Activated B cell treated with CpG ODN at 0.5 μM for 24 hours (primary cell): ENCODE results near the gene ADAMTS3. TPM values are rescaled to one million over a fixed set of nuclear protein-coding genes. Genes with fewer than 3 reads are reported as not detected.

Source experiments
- ATAC-seq: fragments of 200-7000 bp; cut with Tn5 transposase; one replicate; pipeline ENCODE4 v1.10.0; 2021; ENCODE audit warnings: low read depth, mild to moderate bottlenecking, moderate library complexity
- CTCF ChIA-PET: fragments of 350-600 bp; sonication (Branson Sonifier 250); formaldehyde crosslinking; loops from one replicate; lab custom pipeline; 2021; ENCODE audit warnings: antibody characterized with exemption; lab: Charles Lee
- POLR2A ChIA-PET: fragments of 350-600 bp; sonication (Branson Sonifier 250); formaldehyde crosslinking; loops from one replicate; lab custom pipeline; 2021; ENCODE audit warnings: antibody characterized with exemption; lab: Charles Lee
- DNase-seq: peaks from one replicate; pipeline ENCODE4 v3.0.0; 2022
- H3K27ac Mint-ChIP-seq: one replicate; pipeline ENCODE4 v1.8.0; 2020; ENCODE audit warnings: mixed read lengths
- H3K27me3 Mint-ChIP-seq: one replicate; pipeline ENCODE4 v1.8.0; 2021; ENCODE audit warnings: mixed read lengths
- H3K36me3 Mint-ChIP-seq: one replicate; pipeline ENCODE4 v1.8.0; 2021; ENCODE audit warnings: low read depth, mixed read lengths
- H3K4me1 Mint-ChIP-seq: one replicate; pipeline ENCODE4 v1.8.0; 2021; ENCODE audit warnings: mixed read lengths
- H3K4me3 Mint-ChIP-seq: one replicate; pipeline ENCODE4 v1.8.0; 2020; ENCODE audit warnings: mild to moderate bottlenecking, mixed read lengths
- H3K9me3 Mint-ChIP-seq: one replicate; pipeline ENCODE4 v1.8.0; 2020; ENCODE audit warnings: mixed read lengths
- CTCF ChIP-seq: fragments of 200-600 bp; IDR thresholded peaks from one replicate; pipeline ENCODE4 v1.8.0; 2022; ENCODE audit warnings: antibody characterized with exemption, mild to moderate bottlenecking
- intact Hi-C: fragments of 100-400 bp; cut with micrococcal nuclease; formaldehyde crosslinking; loops from one replicate; pipeline ENCODE4 v1.15.1; 2024
- total RNA-seq: library from RNA; stranded (reverse); gene quantifications from 2 replicates; pipeline ENCODE4 v1.2.3, GENCODE V29; 2022

ADAMTS3 gene
- total RNA-seq, 1 donor from 2014 or later = not detected

- no peaks in the 10 kb centered on the region for H3K27me3 Mint-ChIP-seq
Observed at GRCh38 chr4:72366601-72367000, 202.4 kb downstream of the ADAMTS3 start.

GRCh38 chr4:72365981-72366380, 203.0 kb downstream of the ADAMTS3 start:
- H3K9me3 Mint-ChIP-seq = no peaks in the 10 kb centered on the region
- H3K27ac Mint-ChIP-seq = no peak overlapping the region
- CTCF ChIA-PET = no interaction called here
- no peaks in the 10 kb centered on the region for H3K36me3 Mint-ChIP-seq
- POLR2A ChIA-PET = no interaction called here
- no peak for DNase-seq
- H3K4me1 Mint-ChIP-seq = no peaks in the 10 kb centered on the region
- no peak for TF ChIP-seq CTCF
- H3K4me3 Mint-ChIP-seq = no peak overlapping the region
- intact Hi-C loops = no loop called here
- no peak for ATAC-seq
- no peaks in the 10 kb centered on the region for H3K27me3 Mint-ChIP-seq

More at GRCh38 chr4:72366601-72367000, 202.4 kb downstream of the ADAMTS3 start:
- intact Hi-C loops = no loop called here
- no peak for DNase-seq
- no peak for TF ChIP-seq CTCF
- no peak for ATAC-seq
- Mint-ChIP-seq H3K9me3 (no peaks in the 10 kb centered on the region), H3K4me3 (no peak overlapping the region), H3K27ac (no peak overlapping the region), H3K36me3 (no peaks in the 10 kb centered on the region), H3K4me1 (no peaks in the 10 kb centered on the region)
- POLR2A ChIA-PET = no interaction called here
- CTCF ChIA-PET = no interaction called here

- CTCF ChIA-PET = no interaction called here
- H3K9me3 Mint-ChIP-seq = no peaks in the 10 kb centered on the region
- intact Hi-C loops = no loop called here
- no peaks in the 10 kb centered on the region for H3K27me3 Mint-ChIP-seq
- no peak overlapping the region for H3K4me3 Mint-ChIP-seq
- POLR2A ChIA-PET = no interaction called here
- H3K27ac Mint-ChIP-seq = no peak overlapping the region
- no peak for DNase-seq
- no peaks in the 10 kb centered on the region for H3K36me3 Mint-ChIP-seq
- no peak for TF ChIP-seq CTCF
- ATAC-seq = no peak
- no peaks in the 10 kb centered on the region for H3K4me1 Mint-ChIP-seq
Observed at GRCh38 chr4:72365016-72365415, 204.0 kb downstream of the ADAMTS3 start.

- no peak for TF ChIP-seq CTCF
- no peaks in the 10 kb centered on the region for H3K27me3 Mint-ChIP-seq
- DNase-seq (no peak), ATAC-seq (no peak)
- CTCF ChIA-PET = no interaction called here
- no peaks in the 10 kb centered on the region for H3K9me3 Mint-ChIP-seq
- intact Hi-C loops = no loop called here
- POLR2A ChIA-PET = no interaction called here
- no peak overlapping the region for H3K27ac Mint-ChIP-seq
- no peaks in the 10 kb centered on the region for H3K36me3 Mint-ChIP-seq
- no peak overlapping the region for H3K4me3 Mint-ChIP-seq
- H3K4me1 Mint-ChIP-seq = no peaks in the 10 kb centered on the region
Observed at GRCh38 chr4:72360075-72360474, 208.9 kb downstream of the ADAMTS3 start.

GRCh38 chr4:72358483-72358882, 210.5 kb downstream of the ADAMTS3 start:
- CTCF ChIA-PET = no interaction called here
- POLR2A ChIA-PET = no interaction called here
- Mint-ChIP-seq H3K4me3 (no peak overlapping the region), H3K27ac (no peak overlapping the region), H3K27me3 (no peaks in the 10 kb centered on the region), H3K4me1 (no peaks in the 10 kb centered on the region), H3K36me3 (no peaks in the 10 kb centered on the region), H3K9me3 (no peaks in the 10 kb centered on the region)
- intact Hi-C loops = no loop called here
- DNase-seq (no peak), ATAC-seq (no peak)
- no peak for TF ChIP-seq CTCF
